HG03521 (cell line): Measurements from ENCODE around the gene GRM7.

Source experiments
- ATAC-seq: cut with Tn5 transposase; IDR thresholded peaks from one replicate; pipeline ENCODE4 v1.9.1; 2021; ENCODE audit warnings: mild to moderate bottlenecking, moderate library complexity; ENCODE audit not compliant: unreplicated experiment

Gene GRM7

GRCh38 chr3:7461202-7461825 is 600.4 kb downstream of the GRM7 start:
- ATAC-seq, result peak; percentile 62

- ATAC-seq, result no peak
These were observed 609.0 kb downstream of the GRM7 start for GRCh38 chr3:7469866-7470265.

- ATAC-seq, result no peak
These were observed 623.7 kb downstream of the GRM7 start for GRCh38 chr3:7484636-7485035.

- ATAC-seq, result no peak
These were observed 626.8 kb downstream of the GRM7 start for GRCh38 chr3:7487763-7488162.

GRCh38 chr3:7489417-7489816 is 628.5 kb downstream of the GRM7 start:
- ATAC-seq, result no peak

GRCh38 chr3:7498715-7499114 is 637.8 kb downstream of the GRM7 start:
- ATAC-seq, result no peak

GRCh38 chr3:7503431-7503830 is 642.5 kb downstream of the GRM7 start:
- no peak for ATAC-seq

- no peak for ATAC-seq
These were observed 644.2 kb downstream of the GRM7 start for GRCh38 chr3:7504886-7505775.

GRCh38 chr3:7506606-7507180 is 645.8 kb downstream of the GRM7 start:
- no peak for ATAC-seq

GRCh38 chr3:7508821-7509220 is 647.9 kb downstream of the GRM7 start:
- no peak for ATAC-seq

- ATAC-seq, result no peak
These were observed 651.1 kb downstream of the GRM7 start for GRCh38 chr3:7512048-7512447.

- ATAC-seq, result no peak
These were observed 657.1 kb downstream of the GRM7 start for GRCh38 chr3:7518026-7518425.

- ATAC-seq, result no peak
These were observed 657.5 kb downstream of the GRM7 start for GRCh38 chr3:7518456-7518855.

GRCh38 chr3:7520059-7520458 is 659.1 kb downstream of the GRM7 start:
- no peak for ATAC-seq

- ATAC-seq, result no peak
These were observed 659.7 kb downstream of the GRM7 start for GRCh38 chr3:7520593-7520992.

GRCh38 chr3:7536510-7536909 is 675.6 kb downstream of the GRM7 start:
- ATAC-seq, result no peak

GRCh38 chr3:7536921-7537320 is 676.0 kb downstream of the GRM7 start:
- ATAC-seq, result no peak

- ATAC-seq, result no peak
These were observed 682.5 kb downstream of the GRM7 start for GRCh38 chr3:7543294-7543880.

GRCh38 chr3:7545334-7545733 is 684.4 kb downstream of the GRM7 start:
- ATAC-seq, result no peak

- no peak for ATAC-seq
These were observed 685.3 kb downstream of the GRM7 start for GRCh38 chr3:7546253-7546652.

- no peak for ATAC-seq
These were observed 686.9 kb downstream of the GRM7 start for GRCh38 chr3:7547826-7548225.

GRCh38 chr3:7562892-7563291 is 702.0 kb downstream of the GRM7 start:
- no peak for ATAC-seq
